Measurements from ENCODE around the gene GAN.

The GAN gene

GRCh38 chr16:81365731-81366130 is 51.0 kb downstream of the GAN start:
- H3K27me3 Mint-ChIP-seq = no peaks in the 10 kb centered on the region
- no peak overlapping the region for H3K27ac Mint-ChIP-seq
- H3K4me1 Mint-ChIP-seq = no peaks in the 10 kb centered on the region
- no peak overlapping the region for H3K4me3 Mint-ChIP-seq
- H3K9me3 Mint-ChIP-seq = no peaks in the 10 kb centered on the region
- H3K36me3 Mint-ChIP-seq = peaks cover 39% of the 10 kb centered on the region
- ATAC-seq = no peak

- Mint-ChIP-seq H3K36me3 (peaks cover 43% of the 10 kb centered on the region), H3K4me1 (no peaks in the 10 kb centered on the region), H3K4me3 (no peak overlapping the region), H3K27me3 (no peaks in the 10 kb centered on the region), H3K27ac (no peak overlapping the region), H3K9me3 (no peaks in the 10 kb centered on the region)
- ATAC-seq = no peak
Observed at GRCh38 chr16:81366316-81366932, 51.7 kb downstream of the GAN start.

GRCh38 chr16:81367821-81368220 is 53.1 kb downstream of the GAN start:
- no peak overlapping the region for H3K27ac Mint-ChIP-seq
- no peaks in the 10 kb centered on the region for H3K9me3 Mint-ChIP-seq
- no peaks in the 10 kb centered on the region for H3K27me3 Mint-ChIP-seq
- no peaks in the 10 kb centered on the region for H3K4me1 Mint-ChIP-seq
- H3K4me3 Mint-ChIP-seq = no peak overlapping the region
- H3K36me3 Mint-ChIP-seq = peaks cover 49% of the 10 kb centered on the region
- no peak for ATAC-seq

- no peak for ATAC-seq
- Mint-ChIP-seq H3K4me3 (no peak overlapping the region), H3K27ac (no peak overlapping the region), H3K4me1 (no peaks in the 10 kb centered on the region), H3K27me3 (no peaks in the 10 kb centered on the region), H3K36me3 (peaks cover 50% of the 10 kb centered on the region), H3K9me3 (no peaks in the 10 kb centered on the region)
Observed at GRCh38 chr16:81369888-81370504, 55.2 kb downstream of the GAN start.

- H3K36me3 Mint-ChIP-seq = peaks cover 47% of the 10 kb centered on the region
- no peaks in the 10 kb centered on the region for H3K9me3 Mint-ChIP-seq
- no peak for ATAC-seq
Observed at GRCh38 chr16:81371106-81371505, 56.3 kb downstream of the GAN start.

GRCh38 chr16:81374550-81374949 is 59.8 kb downstream of the GAN start:
- Mint-ChIP-seq H3K9me3 (no peaks in the 10 kb centered on the region), H3K4me3 (no peak overlapping the region), H3K27me3 (no peaks in the 10 kb centered on the region), H3K4me1 (no peaks in the 10 kb centered on the region), H3K36me3 (peaks cover 66% of the 10 kb centered on the region), H3K27ac (no peak overlapping the region)
- ATAC-seq = no peak

More at GRCh38 chr16:81371106-81371505, 56.3 kb downstream of the GAN start:
- no peak overlapping the region for H3K4me3 Mint-ChIP-seq
- no peaks in the 10 kb centered on the region for H3K27me3 Mint-ChIP-seq
- H3K4me1 Mint-ChIP-seq = no peaks in the 10 kb centered on the region
- no peak overlapping the region for H3K27ac Mint-ChIP-seq

GRCh38 chr16:81376880-81377279 is 62.1 kb downstream of the GAN start:
- H3K4me1 Mint-ChIP-seq = no peaks in the 10 kb centered on the region
- ATAC-seq = no peak
- peaks cover 46% of the 10 kb centered on the region for H3K36me3 Mint-ChIP-seq
- H3K27ac Mint-ChIP-seq = no peak overlapping the region
- H3K9me3 Mint-ChIP-seq = no peaks in the 10 kb centered on the region
- H3K27me3 Mint-ChIP-seq = no peaks in the 10 kb centered on the region
- H3K4me3 Mint-ChIP-seq = no peak overlapping the region

- Mint-ChIP-seq H3K4me3 (no peak overlapping the region), H3K27me3 (no peaks in the 10 kb centered on the region), H3K4me1 (no peaks in the 10 kb centered on the region), H3K27ac (no peak overlapping the region), H3K36me3 (peaks cover 36% of the 10 kb centered on the region), H3K9me3 (no peaks in the 10 kb centered on the region)
- ATAC-seq = no peak
Observed at GRCh38 chr16:81378049-81378448, 63.3 kb downstream of the GAN start.

GRCh38 chr16:81380932-81381331 is 66.2 kb downstream of the GAN start:
- H3K4me1 Mint-ChIP-seq = no peaks in the 10 kb centered on the region
- no peaks in the 10 kb centered on the region for H3K9me3 Mint-ChIP-seq
- no peak overlapping the region for H3K4me3 Mint-ChIP-seq
- H3K27ac Mint-ChIP-seq = no peak overlapping the region
- ATAC-seq = no peak
- H3K27me3 Mint-ChIP-seq = no peaks in the 10 kb centered on the region
- H3K36me3 Mint-ChIP-seq = peaks cover 24% of the 10 kb centered on the region

- no peaks in the 10 kb centered on the region for H3K4me1 Mint-ChIP-seq
- H3K27me3 Mint-ChIP-seq = no peaks in the 10 kb centered on the region
- ATAC-seq = no peak
- H3K4me3 Mint-ChIP-seq = no peak overlapping the region
- no peaks in the 10 kb centered on the region for H3K9me3 Mint-ChIP-seq
- no peak overlapping the region for H3K27ac Mint-ChIP-seq
- no peaks in the 10 kb centered on the region for H3K36me3 Mint-ChIP-seq
Observed at GRCh38 chr16:81384006-81384405, 69.2 kb downstream of the GAN start.

GRCh38 chr16:81385031-81385756 is 70.4 kb downstream of the GAN start:
- Mint-ChIP-seq H3K9me3 (no peaks in the 10 kb centered on the region), H3K4me1 (no peaks in the 10 kb centered on the region), H3K27ac (no peak overlapping the region), H3K36me3 (no peaks in the 10 kb centered on the region), H3K4me3 (no peak overlapping the region), H3K27me3 (no peaks in the 10 kb centered on the region)
- no peak for ATAC-seq

- no peaks in the 10 kb centered on the region for H3K9me3 Mint-ChIP-seq
- H3K27me3 Mint-ChIP-seq = no peaks in the 10 kb centered on the region
- ATAC-seq = peak; percentile 8
- no peak overlapping the region for H3K27ac Mint-ChIP-seq
- H3K36me3 Mint-ChIP-seq = peaks cover 8% of the 10 kb centered on the region
- H3K4me3 Mint-ChIP-seq = no peak overlapping the region
- H3K4me1 Mint-ChIP-seq = no peaks in the 10 kb centered on the region
Observed at GRCh38 chr16:81388357-81388756, 73.6 kb downstream of the GAN start.

GRCh38 chr16:81390840-81391239 is 76.1 kb downstream of the GAN start:
- H3K4me3 Mint-ChIP-seq = no peak overlapping the region
- H3K27me3 Mint-ChIP-seq = no peaks in the 10 kb centered on the region
- no peak overlapping the region for H3K27ac Mint-ChIP-seq
- no peaks in the 10 kb centered on the region for H3K4me1 Mint-ChIP-seq
- peaks cover 8% of the 10 kb centered on the region for H3K36me3 Mint-ChIP-seq
- no peak for ATAC-seq
- H3K9me3 Mint-ChIP-seq = no peaks in the 10 kb centered on the region

GRCh38 chr16:81392011-81392410 is 77.2 kb downstream of the GAN start:
- no peaks in the 10 kb centered on the region for H3K27me3 Mint-ChIP-seq
- ATAC-seq = no peak
- H3K36me3 Mint-ChIP-seq = peaks cover 8% of the 10 kb centered on the region
- no peaks in the 10 kb centered on the region for H3K9me3 Mint-ChIP-seq
- H3K4me3 Mint-ChIP-seq = no peak overlapping the region
- H3K27ac Mint-ChIP-seq = no peak overlapping the region
- no peaks in the 10 kb centered on the region for H3K4me1 Mint-ChIP-seq

- ATAC-seq = no peak
- no peak overlapping the region for H3K4me3 Mint-ChIP-seq
- no peak overlapping the region for H3K27ac Mint-ChIP-seq
- H3K27me3 Mint-ChIP-seq = no peaks in the 10 kb centered on the region
- no peaks in the 10 kb centered on the region for H3K9me3 Mint-ChIP-seq
- peaks cover 8% of the 10 kb centered on the region for H3K36me3 Mint-ChIP-seq
- H3K4me1 Mint-ChIP-seq = peaks cover 7% of the 10 kb centered on the region
Observed at GRCh38 chr16:81394416-81394815, 79.7 kb downstream of the GAN start.

Data from stimulated activated memory B cell treated with anti-CD40 and anti-IgM and Interleukin-4, amounts not matched to agents 10 μg/mL and 1 μg/mL and 100 μg/mL, for 72 hours (primary cell).